GM18861 (cell line): ENCODE results near the gene CALML5.
"Not testable (repeated sequence)": the region's sequence is repeated elsewhere in the genome, so short reads cannot be mapped to it uniquely, and the experiment has no call there.

Source experiments
- ATAC-seq: cut with Tn5 transposase; IDR thresholded peaks from one replicate; pipeline ENCODE4 v1.9.1; 2021; ENCODE audit not compliant: unreplicated experiment

Gene CALML5

DNA sequence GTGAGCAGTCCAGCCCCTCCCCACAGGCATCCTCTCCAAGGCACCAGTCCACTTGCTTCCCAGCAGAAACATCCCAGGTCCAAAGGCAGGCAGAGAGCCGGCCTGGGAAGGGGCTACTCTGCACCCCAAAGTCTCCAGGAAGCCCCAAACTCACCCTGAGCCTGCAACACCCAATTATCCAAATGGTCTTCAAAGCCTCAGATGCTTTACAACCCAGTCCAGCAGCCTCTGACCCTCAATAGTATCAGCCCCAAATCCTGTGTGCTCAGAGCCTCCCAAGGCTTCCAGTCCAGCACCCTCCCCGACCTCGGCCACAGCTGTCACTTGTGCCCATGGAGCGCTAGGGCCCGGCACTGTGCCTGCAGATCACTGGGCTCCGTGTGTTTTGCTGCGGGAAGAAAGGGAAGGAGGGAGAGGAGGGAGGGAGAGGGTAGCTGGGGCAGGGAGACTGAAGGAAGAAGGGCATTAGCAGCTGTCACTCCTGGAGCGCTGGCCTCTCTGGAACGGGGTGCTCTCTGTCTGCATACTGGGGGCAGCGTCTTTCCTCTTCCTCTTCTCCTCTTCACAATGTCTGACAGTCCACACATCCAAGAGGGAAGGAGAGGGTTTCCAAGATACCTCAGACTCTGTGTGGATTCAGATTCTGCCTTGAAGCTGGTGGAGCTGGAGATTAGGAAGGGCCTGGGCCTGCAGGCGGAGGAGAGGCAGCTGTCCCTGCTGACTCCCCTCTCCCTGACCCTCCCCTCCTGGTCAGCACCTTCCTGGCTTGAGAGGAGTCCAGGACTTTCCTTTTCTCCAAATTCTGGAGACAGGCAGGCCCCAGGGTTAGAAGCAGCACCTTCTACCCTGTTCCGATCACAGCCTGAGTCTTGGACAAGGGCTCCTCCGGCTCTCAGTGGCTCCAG is 13.2 kb downstream of the CALML5 start:
- no peak for ATAC-seq

DNA sequence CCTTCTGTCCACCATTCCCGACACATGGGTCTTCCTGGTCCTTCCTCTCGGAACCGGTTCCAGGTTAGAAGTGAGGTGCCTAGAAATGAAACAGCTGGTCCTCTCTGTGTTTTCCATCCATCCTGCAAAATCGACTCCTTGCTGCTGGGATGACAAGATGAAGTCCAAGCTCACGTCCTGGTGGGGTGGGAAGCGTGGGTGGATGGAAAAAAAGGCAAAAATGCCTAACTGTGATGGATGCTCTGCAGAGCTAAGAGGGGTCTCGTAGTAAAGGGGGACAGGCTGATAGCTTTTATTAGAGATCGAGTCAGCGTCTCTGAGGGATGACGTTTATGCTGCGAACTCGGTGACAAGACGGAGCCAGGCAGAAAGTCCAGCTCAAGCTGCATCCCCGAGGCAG is 14.1 kb downstream of the CALML5 start:
- ATAC-seq, result no peak

DNA sequence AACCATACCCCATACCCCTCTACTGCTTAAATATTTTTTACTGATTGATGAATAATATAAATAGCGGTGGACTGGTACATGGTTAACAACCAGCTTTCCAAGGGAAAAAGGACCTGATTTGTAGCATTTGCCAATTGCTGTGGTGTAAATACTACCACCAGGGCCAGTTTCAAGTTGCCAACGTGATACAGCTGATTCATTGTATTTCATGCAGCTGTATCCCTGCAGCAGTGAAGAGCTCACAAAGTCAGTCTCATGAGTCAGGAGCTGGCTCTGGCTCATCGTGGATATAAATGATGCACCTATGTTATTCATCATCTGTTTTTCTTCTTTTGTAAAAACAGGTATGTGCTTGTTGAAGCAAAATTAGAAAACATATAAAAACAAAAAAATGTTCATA is 15.2 kb downstream of the CALML5 start:
- ATAC-seq, result no peak

DNA sequence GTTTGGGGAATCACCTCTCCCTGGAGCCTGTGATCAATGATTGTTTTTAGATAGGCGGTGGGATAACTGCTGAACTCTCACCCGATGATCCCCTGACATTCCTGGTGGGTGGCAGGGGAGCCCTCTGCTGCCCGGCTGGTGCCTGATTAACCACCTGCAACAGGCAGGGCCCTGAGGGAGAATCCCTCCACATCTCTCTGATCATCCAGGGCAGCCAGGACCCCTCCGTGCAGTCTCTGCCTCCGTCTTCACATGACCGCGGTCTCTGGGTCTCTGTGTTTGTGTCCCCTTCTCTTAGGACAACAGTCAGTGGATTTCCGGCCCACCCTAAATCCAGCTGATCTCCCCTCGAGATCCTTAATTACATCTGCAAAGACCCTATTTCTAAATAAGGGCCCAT is 17.4 kb downstream of the CALML5 start:
- no peak for ATAC-seq

DNA sequence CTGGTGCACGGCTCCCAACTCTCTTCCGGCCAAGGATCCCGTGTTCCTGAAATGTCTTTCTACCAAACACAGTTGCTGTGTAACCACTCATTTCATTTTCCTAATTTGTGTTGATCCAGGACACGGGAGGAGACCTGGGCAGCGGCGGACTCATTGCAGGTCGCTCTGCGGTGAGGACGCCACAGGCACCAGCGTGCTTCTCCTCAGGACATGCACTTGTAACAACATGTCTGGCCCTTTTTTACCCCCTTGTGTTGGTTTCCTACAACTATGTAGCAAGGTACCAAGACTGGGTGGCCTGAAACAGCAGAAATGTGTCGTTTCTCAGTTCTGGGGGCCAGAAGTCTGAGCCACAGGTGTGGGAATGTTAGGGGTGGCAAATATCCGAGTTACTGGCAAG is 18.2 kb downstream of the CALML5 start:
- ATAC-seq, result no peak

DNA sequence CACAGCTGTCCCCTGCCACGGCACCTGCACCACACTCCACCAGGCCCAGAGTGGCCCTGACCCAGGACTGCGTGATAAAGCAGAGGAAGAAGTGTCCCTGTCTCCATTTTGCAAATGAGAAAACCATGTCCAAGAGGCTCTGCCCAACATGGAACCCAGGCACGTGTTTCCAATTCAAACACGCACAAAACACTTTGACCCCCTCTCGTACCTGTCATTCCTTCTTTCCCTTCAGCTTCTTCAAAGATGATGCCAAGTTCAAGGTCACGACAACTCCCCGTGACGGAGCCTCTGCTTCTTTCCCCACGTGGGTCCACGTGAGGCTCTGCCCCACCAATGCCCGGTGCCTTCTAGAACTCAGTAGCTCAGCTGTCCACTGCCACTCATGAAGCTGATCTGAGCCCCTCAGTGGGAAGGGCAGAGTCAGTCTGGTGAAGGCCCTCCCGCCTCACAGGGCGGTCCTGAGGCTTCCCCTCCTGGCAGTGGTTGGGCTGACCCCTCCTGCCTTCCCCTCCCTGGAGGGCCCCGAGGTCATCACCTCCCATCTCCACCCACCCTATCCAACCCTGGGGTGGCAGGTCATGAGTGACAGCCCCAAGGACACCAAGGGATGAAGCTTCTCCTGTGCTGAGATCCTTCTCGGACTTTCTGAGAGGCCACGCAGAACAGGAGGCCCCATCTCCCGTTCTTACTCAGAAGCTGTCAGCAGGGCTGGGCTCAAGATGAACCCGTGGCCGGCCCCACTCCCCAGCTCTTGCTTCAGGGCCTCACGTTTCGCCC is 19.0 kb downstream of the CALML5 start:
- ATAC-seq, result no peak

DNA sequence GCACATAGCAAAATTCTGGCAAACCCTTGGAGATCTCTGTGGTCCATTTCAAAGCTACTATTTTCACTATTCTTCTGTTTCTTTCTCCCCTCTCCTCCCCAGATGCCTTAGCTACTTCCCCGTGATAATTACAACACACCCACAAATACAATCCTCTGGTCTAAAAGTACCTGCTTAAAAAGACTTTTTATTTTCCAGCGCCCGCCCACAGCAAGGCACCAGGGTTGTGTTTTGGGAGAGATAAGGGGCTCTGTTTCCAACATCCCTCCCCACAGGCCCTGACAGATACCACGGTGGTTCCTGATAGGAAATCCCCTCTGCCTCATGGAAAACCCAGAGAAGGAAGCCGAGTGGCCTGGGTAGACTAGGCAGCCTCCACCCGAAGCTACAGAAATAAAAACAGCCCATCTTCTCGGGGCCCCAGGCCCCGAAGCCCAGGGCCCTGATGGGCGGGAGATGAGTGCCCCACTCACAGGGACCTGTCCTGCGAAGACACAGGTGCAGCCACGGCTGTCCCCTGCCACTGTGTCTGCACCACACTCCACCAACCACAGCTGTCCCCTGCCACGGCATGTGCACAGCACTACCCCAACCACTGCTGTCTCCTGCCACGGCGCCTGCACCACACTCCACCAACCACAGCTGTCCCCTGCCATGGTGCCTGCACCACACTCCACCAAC is 19.7 kb downstream of the CALML5 start:
- ATAC-seq, result no peak

DNA sequence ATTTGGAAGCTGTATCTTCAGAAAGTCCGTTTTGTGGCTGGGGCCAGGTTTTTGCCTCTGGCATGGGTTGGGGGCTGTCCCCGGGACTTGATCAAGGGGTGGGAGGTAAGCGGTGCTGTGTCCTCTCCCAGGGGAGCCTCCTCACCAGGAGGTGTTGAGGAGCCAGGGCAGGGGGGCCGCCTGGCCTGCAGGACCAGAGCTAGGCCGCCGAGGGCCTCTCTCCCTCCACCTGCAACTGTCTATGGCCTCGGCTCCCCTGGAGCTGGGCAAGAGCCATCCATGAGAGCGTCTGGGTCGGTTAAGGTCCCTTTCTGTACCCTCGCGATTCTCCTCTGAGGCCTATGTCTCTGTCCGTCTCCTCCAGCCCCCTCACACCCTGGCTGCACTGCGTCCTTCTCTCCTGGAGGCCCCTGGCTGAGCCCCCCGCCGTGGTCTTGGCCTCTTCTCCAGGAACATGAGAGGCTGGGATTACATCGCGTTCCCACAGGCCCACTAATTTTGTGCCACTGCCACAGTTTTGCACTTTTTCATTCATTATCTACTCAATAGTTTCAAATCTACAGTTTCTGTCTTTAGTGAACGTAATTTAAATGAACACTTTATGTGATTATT is 20.6 kb downstream of the CALML5 start:
- ATAC-seq, result no peak

DNA sequence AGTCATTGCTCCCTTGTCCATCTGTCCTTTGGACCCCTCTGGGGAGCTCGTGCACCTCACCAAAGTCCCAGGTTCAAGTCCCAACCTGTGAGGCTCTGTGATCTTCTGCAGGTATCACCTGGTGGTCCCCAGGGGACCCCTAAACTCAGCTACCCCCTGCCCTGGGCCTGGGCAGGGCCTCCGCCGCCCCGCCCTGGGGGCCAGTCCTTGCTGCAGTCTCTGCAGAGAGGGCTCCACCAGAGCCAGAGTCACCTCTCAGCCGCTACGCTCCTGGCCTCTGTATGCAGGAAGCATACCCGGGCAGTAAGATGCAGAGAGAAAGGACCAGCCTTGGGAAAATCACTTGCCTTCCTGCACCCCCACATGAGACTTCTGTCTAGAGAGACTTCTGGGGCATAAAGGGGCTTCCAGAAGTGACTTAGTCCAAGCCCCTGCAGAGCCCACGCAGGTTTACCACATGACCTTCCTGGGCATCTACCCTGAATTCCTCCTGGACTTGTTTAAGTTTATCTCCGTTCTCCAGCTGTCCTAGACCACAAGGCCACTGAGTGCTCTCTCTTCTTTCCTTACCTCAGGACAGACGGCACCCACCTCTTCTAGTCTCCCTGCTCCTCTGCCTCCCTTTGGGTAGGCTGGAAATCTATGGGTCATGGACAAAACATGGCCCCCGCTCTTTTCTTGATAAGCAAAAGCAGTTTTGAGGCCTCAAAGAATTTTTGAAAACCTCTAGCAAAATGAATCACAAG is 21.2 kb downstream of the CALML5 start:
- no peak for ATAC-seq

DNA sequence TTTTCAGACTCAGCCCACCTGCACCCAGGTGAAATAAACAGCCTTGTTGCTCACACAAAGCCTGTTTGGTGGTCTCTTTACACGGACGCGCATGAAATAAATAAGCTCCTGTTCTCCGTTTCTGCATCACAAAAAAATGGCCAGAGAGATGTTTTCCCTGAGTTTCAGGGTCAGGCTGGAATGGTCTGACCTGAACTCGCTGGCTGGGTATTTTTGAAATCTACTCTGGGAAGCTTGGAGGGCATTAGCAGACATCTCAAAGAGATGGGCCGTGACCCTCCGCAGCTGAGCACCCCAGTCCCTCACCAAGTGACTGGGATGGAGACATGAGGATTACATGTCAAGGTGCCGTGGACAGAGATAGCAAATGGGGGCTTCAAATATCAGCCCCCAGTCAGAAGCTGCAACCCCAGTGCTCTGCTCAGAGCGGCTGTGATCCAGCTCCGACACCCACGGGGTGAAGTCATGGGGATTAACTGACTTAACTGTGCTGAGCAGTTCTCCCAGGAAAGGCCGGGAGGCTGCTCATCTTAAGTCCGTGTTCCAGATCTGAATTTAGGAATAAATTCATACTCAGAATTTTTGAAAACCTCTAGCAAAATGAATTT is 22.3 kb downstream of the CALML5 start:
- no peak for ATAC-seq

DNA sequence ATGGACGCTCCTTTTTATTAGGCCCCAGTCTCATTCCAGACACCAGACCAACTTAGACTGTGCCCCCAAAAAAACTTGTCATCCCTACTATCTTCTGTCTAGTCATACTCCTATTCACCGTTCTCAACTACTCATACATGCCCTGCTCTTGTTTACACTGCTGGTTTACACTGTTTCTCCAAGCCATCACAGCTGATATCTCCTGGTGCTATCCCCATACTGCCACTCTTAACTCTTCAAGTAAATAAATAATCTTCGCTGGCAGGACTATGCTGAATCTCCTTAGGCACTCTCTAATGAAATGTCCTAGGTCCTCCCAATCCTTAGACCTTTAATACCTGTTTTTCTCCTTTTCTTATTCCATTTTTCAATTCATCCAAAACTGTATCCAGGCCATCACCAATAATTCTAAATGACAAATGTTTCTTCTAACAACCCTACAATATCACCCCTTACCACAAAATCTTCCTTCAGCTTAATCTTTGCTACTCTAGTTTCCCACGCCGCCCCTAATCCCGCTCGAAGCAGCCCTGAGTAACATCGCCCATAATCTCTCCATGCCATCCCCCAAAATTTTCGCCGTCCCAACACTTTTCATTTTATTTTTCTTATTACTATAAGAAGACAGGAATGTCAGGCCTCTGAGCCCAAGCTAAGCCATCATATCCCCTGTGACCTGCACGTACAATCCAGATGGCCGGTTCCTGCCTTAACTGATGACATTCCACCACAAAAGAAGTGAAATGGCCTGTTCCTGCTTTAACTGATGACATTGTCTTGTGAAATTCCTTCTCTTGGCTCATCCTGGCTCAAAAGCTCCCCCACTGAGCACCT is 23.2 kb downstream of the CALML5 start:
- ATAC-seq, result not testable (repeated sequence)

DNA sequence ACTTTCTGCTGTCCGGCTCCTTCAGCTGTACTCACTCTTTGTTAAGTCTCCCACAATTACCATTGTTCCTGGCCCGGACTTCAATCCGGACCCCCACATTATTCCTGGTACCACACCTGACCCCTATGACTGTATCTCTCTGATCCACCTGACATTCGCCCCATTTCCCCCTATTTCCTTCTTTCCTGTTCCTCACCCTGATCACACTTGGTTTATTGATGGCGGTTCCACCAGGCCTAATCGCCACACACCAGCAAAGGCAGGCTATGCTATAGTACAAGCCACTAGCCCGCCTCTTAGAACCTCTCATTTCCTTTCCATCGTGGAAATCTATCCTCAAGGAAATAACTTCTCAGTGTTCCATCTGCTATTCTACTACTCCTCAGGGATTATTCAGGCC is 24.3 kb downstream of the CALML5 start:
- ATAC-seq, result not testable (repeated sequence)

DNA sequence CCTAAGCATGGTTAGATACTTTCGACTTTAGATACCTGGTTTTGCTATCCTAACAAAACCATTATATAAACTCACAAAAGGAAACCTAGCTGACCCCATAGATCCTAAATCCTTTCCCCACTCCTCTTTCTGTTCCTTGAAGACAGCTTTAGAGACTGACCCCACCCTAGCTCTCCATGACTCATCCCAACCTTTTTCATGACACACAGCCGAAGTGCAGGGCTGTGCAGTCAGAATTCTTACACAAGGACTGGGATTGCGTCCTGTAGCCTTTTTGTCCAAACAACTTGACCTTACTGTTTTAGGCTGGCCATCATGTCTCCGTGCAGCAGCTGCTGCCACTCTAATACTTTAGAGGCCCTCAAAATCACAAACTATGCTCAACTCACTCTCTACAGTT is 24.7 kb downstream of the CALML5 start:
- ATAC-seq, result not testable (repeated sequence)

DNA sequence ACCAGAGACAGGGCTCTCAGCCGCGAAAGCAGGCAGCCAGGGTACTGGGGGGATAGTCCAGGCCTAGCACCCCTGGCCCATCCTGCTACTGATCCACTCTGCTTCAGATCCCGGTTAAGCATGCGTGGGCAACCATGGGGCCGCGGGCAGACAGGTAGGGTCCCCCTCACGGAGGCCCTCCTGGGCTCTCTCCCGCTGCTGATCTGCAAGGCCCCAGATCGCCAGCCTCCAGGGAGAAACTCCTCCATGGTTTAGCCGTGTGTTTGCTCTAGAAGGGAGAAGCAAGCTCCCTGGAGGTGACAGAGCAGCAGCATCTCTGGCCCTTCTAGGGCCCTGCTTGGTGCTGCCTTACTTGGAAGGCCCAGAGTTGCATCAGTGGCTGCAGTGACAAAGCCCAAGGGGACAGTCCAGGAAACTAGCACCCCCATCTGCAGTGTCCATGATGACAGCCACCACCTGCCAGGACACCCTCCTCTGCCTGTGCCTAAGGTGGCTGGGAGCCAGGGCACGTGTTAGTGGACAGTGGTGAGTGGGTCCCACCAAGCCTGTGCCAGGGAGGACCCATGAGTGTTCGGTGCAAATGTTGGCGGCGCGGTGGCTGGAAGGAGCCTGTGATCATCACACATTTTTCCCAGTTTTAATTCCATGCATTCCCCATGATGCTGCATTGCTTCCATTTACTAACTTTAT is 29.2 kb downstream of the CALML5 start:
- no peak for ATAC-seq

DNA sequence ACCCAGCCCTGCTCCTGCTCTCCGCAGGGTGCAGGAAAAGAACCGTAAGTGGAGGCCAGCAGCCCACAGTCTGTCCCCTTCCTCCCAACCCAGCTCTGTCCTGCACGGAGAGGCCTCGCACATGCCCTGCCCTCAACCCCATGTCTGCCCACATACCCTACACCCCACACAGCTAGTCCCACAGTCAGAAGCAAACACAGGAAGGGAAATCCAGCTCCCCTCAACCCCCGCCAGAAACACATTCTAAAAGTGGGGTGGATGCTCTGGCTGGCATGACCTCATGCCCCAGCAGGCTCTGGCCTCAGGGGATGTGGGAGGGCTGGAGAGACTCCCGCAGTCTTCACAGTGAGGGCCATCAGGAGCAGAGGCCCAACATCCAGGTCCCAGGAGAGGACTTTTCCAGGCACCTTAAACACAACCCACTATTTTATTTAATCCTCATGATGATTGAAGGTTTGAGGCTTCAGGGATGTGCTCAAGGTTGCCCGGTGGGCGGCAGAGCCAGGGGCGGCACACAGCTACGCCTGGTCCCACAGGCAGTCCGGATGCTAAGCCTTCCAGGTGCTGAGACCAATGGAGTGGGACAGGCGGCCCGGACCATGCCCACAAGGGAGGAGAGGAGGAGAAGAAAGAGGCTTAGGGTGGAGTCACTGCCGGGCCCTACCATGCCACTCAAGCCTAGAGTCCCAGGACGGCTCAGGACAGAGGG is 29.9 kb downstream of the CALML5 start:
- ATAC-seq, result no peak

DNA sequence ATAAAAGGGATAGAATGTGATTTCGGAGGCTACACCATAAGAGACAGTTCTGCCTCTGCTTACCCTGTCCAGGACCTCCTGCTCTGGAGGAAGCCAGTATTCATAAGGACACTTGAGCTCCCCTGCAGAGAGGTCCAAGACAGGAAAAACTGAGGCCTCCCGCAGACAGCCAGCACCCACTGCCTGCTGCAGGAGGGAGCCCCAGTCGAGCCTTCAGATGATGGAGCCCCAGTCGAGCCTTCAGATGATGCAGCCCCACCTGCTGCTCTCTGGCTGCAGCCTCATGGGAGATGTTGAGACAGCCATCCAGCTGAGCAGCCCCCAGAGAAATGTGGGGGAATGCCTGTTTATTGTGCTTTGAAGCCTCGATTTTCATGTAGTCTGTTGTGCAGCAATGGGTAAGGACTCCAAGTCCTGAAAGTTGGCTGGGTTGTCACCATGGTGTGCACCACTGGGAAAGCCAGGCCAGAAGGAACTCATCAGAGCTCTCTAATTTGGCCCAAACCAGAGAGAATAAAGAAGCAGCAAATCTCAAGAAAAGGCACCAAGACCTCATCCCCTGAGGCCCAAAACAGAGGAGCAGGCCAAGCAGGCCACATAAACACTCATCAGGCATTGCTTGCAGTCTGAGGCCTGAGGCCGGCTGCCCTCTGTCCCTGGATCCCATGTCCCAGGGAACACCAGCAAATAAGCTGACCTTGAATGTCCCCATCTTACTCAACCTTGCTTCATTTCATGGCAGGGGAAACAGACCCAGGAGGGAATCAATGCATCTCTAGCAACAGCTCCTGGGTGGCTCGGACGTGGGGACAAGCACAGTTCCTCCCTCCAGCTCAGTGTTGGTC is 30.9 kb downstream of the CALML5 start:
- ATAC-seq, result no peak

DNA sequence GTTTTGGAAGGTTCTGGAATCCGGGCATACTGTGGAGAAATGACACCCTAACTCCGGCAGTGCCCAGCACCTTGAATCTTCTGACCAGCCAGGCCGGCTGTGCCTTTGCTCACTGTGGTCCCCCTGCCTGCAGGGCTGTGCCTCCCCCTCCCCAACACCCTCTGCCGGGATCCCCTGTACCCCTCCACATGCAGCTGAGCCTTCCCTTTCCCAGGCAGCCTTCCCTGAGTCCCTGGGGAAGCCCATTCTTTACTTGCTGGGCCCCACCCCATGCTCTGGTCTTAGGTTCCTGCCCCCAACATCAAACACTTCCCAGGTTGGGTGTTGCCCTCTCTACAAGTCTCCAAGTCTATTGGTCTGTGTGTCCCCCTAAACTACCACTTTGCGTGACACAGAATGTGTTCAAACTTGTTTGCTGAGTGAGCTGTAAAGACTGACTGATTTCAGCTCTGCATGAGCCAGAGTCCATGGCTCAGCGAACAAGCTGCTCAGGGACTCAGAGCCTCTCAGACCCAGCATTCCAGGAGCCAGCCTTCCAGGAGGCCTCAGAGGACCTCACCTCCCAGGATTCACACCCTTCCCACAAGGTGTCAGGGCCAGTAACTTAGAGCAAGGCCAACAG is 31.6 kb downstream of the CALML5 start:
- ATAC-seq, result no peak
